GM21526 (cell line): ENCODE data around the gene CD99.
"Not testable (repeated sequence)": the region's sequence is repeated elsewhere in the genome, so short reads cannot be mapped to it uniquely, and the experiment has no call there.

ENCODE experiments used
- ATAC-seq: cut with Tn5 transposase; IDR thresholded peaks from one replicate; pipeline ENCODE4 v1.9.1; 2021; ENCODE audit warnings: moderate library complexity; ENCODE audit not compliant: unreplicated experiment, low FRiP score

The CD99 gene

GRCh38 chrX:2673611-2674010 is 17.5 kb upstream of the CD99 start:
- no peak for ATAC-seq

GRCh38 chrX:2675657-2676200 is 15.4 kb upstream of the CD99 start:
- ATAC-seq, result not testable (repeated sequence)

- no peak for ATAC-seq
These were observed 14.1 kb upstream of the CD99 start for GRCh38 chrX:2676794-2677675.

- ATAC-seq, result no peak
These were observed 13.3 kb upstream of the CD99 start for GRCh38 chrX:2677764-2678163.

- ATAC-seq, result no peak
These were observed 12.5 kb upstream of the CD99 start for GRCh38 chrX:2678583-2678982.

- no peak for ATAC-seq
These were observed 11.3 kb upstream of the CD99 start for GRCh38 chrX:2679534-2680485.

- ATAC-seq, result no peak
These were observed 10.4 kb upstream of the CD99 start for GRCh38 chrX:2680486-2681348.

GRCh38 chrX:2682565-2683177 is 8.4 kb upstream of the CD99 start:
- no peak for ATAC-seq

- ATAC-seq, result no peak
These were observed 6.8 kb upstream of the CD99 start for GRCh38 chrX:2684256-2684655.

GRCh38 chrX:2685886-2686285 is 5.2 kb upstream of the CD99 start:
- no peak for ATAC-seq

- no peak for ATAC-seq
These were observed 1.1 kb upstream of the CD99 start for GRCh38 chrX:2689773-2690666.

GRCh38 chrX:2691543-2692220 is 587 bp downstream of the CD99 start:
- ATAC-seq, result no peak

GRCh38 chrX:2692221-2693112 is 1.4 kb downstream of the CD99 start:
- ATAC-seq, result no peak

- ATAC-seq, result no peak
These were observed 2.3 kb downstream of the CD99 start for GRCh38 chrX:2693113-2694002.

- no peak for ATAC-seq
These were observed 3.8 kb downstream of the CD99 start for GRCh38 chrX:2694914-2695267.

GRCh38 chrX:2696698-2697215 is 5.7 kb downstream of the CD99 start:
- ATAC-seq, result peak; percentile 90
